MM.1S (cell line): Measurements from ENCODE around the gene LRRC28.

Experiments used
- DNase-seq: peaks from one replicate; pipeline ENCODE4 v3.0.0-alpha.2; 2015
- H2AFZ ChIP-seq: fragments of 300-600 bp; sonication (generic); 2 replicates; pipeline ENCODE4 v1.6.0; 2016; ENCODE audit warnings: antibody characterized with exemption, low read length
- H3F3A ChIP-seq: fragments of 300-600 bp; sonication (generic); 2 replicates; pipeline ENCODE4 v1.6.1; 2016; ENCODE audit warnings: mild to moderate bottlenecking, antibody characterized with exemption, low read length, moderate library complexity, mixed read lengths; ENCODE audit not compliant: insufficient read depth
- H3K27ac ChIP-seq: fragments of 300-600 bp; sonication (generic); 2 replicates; pipeline ENCODE4 v1.5.1; 2016; ENCODE audit warnings: mild to moderate bottlenecking, low read length
- H3K27me3 ChIP-seq: fragments of 300-600 bp; sonication (generic); replicated peaks from 2 replicates; pipeline ENCODE4 v1.6.0; 2016; ENCODE audit warnings: low read length; ENCODE audit not compliant: insufficient read depth
- H3K36me3 ChIP-seq: fragments of 300-600 bp; sonication (generic); replicated peaks from 2 replicates; pipeline ENCODE4 v1.6.1; 2016; ENCODE audit warnings: mild to moderate bottlenecking, low read length, mixed read lengths; ENCODE audit not compliant: insufficient read depth
- H3K4me1 ChIP-seq: fragments of 300-600 bp; sonication (generic); 2 replicates; pipeline ENCODE4 v1.6.1; 2016; ENCODE audit warnings: low read length, mixed read lengths
- H3K4me2 ChIP-seq: fragments of 300-600 bp; sonication (generic); 2 replicates; pipeline ENCODE4 v1.6.0; 2016; ENCODE audit warnings: low read depth, low read length
- H3K4me3 ChIP-seq: fragments of 300-600 bp; sonication (generic); 2 replicates; pipeline ENCODE4 v1.5.1; 2016; ENCODE audit warnings: low read length, mixed read lengths
- H3K79me2 ChIP-seq: fragments of 300-600 bp; sonication (generic); 2 replicates; pipeline ENCODE4 v1.6.1; 2016; ENCODE audit warnings: mixed run types, low read length, mixed read lengths
- H3K9ac ChIP-seq: fragments of 300-600 bp; sonication (generic); 2 replicates; pipeline ENCODE4 v1.6.1; 2016; ENCODE audit warnings: low read length, mixed read lengths
- H3K9me2 ChIP-seq: fragments of 300-600 bp; sonication (generic); replicated peaks from 2 replicates; pipeline ENCODE4 v1.6.1; 2016; ENCODE audit warnings: mild to moderate bottlenecking, low read length, mixed read lengths; ENCODE audit not compliant: insufficient read depth
- H3K9me3 ChIP-seq: fragments of 300-600 bp; sonication (generic); replicated peaks from 2 replicates; pipeline ENCODE4 v1.6.1; 2016; ENCODE audit warnings: mild to moderate bottlenecking, low read length, mixed read lengths; ENCODE audit not compliant: insufficient read depth
- H4K20me1 ChIP-seq: fragments of 300-600 bp; sonication (generic); 2 replicates; pipeline ENCODE4 v1.6.1; 2016; ENCODE audit warnings: mild to moderate bottlenecking, low read length, moderate library complexity, mixed read lengths; ENCODE audit not compliant: insufficient read depth
- EZH2 ChIP-seq: fragments of 300-600 bp; sonication (generic); optimal IDR thresholded peaks from 2 replicates; pipeline ENCODE3; 2017; ENCODE audit warnings: low read depth, mild to moderate bottlenecking, antibody characterized with exemption, low read length, mixed read lengths
- EZH2phosphoT487 ChIP-seq: fragments of 300-600 bp; sonication (generic); IDR thresholded peaks from 2 replicates; pipeline ENCODE4 v1.6.1; 2018; ENCODE audit warnings: antibody characterized with exemption, low read length
- TF ChIP-seq, protein P1 (sequence below): fragments of 300-600 bp; sonication (generic); IDR thresholded peaks from 2 replicates; pipeline ENCODE4 v1.5.1; 2016; ENCODE audit warnings: antibody characterized with exemption, low read length, mixed read lengths

LRRC28 gene

GRCh38 chr15:99252326-99252725, 1.0 kb downstream of the LRRC28 start:
- Histone ChIP-seq H3K27ac (no peak overlapping the region), H3K9ac (peak overlapping the region; percentile 74; the same call in 1 of the 2 replicates), H3K4me1 (peaks cover 13% of the 10 kb centered on the region)

DNA sequence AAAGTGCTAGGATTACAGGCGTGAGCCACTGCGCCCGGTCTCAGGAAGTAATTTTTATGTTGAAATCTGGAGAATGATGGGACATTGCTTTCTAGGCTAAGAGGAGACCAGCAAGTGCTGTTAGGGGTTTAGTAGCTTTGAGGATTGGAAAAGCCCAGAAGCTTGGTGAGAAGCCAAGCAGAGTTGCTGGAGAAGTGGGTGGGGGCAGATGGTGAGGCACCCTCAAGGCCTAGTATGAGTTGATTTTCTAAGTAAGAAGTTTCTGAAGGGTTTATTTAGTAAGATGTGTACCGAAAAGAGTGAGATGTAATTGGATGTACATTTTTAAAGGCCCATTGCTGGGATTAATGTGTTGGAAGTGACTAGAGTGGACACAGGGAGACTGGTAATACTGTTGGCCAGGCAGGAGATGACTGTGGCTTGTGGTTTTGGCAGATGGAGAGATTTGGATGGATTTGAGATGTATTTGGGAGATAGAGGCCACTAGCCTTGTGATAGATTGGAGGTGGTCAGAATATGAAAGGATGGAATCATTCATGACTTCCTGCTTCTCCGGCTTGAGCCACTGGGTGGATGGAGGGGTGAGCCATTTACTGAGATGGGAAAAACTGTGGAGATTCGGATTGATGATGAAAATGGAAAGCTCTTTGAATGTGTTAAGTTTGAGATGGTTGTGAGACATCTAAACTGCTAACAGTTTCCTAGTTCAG, 2.3 kb downstream of the LRRC28 start:
- Histone ChIP-seq H3K27me3 (no peaks in the 10 kb centered on the region), H3K4me2 (no peak overlapping the region), H2AFZ (no peak overlapping the region), H3K36me3 (no peaks in the 10 kb centered on the region), H3K9me3 (no peaks in the 10 kb centered on the region), H4K20me1 (no peaks in the 10 kb centered on the region), H3K9ac (no peak overlapping the region), H3K4me1 (peaks cover 13% of the 10 kb centered on the region), H3K9me2 (no peaks in the 10 kb centered on the region), H3K4me3 (no peak overlapping the region), H3F3A (no peaks in the 10 kb centered on the region), H3K79me2 (no peaks in the 10 kb centered on the region), H3K27ac (no peak overlapping the region)
- DNase-seq: no peak
- TF ChIP-seq EZH2phosphoT487 (no peak), EZH2 (no peak)
- TF ChIP-seq, protein P1, sequence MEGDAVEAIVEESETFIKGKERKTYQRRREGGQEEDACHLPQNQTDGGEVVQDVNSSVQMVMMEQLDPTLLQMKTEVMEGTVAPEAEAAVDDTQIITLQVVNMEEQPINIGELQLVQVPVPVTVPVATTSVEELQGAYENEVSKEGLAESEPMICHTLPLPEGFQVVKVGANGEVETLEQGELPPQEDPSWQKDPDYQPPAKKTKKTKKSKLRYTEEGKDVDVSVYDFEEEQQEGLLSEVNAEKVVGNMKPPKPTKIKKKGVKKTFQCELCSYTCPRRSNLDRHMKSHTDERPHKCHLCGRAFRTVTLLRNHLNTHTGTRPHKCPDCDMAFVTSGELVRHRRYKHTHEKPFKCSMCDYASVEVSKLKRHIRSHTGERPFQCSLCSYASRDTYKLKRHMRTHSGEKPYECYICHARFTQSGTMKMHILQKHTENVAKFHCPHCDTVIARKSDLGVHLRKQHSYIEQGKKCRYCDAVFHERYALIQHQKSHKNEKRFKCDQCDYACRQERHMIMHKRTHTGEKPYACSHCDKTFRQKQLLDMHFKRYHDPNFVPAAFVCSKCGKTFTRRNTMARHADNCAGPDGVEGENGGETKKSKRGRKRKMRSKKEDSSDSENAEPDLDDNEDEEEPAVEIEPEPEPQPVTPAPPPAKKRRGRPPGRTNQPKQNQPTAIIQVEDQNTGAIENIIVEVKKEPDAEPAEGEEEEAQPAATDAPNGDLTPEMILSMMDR: no peak

More at GRCh38 chr15:99252326-99252725, 1.0 kb downstream of the LRRC28 start:
- Histone ChIP-seq H3K79me2 (no peaks in the 10 kb centered on the region), H3K27me3 (no peaks in the 10 kb centered on the region), H4K20me1 (no peaks in the 10 kb centered on the region), H3K36me3 (no peaks in the 10 kb centered on the region), H3K9me3 (no peaks in the 10 kb centered on the region), H3K9me2 (no peaks in the 10 kb centered on the region), H3K4me2 (peak overlapping the region; percentile 80), H2AFZ (peak overlapping the region; percentile 95; the same call in 1 of the 2 replicates), H3K4me3 (peak overlapping the region; percentile 86), H3F3A (no peaks in the 10 kb centered on the region)
- TF ChIP-seq EZH2: no peak
- TF ChIP-seq, protein P1: no peak
- no peak for TF ChIP-seq EZH2phosphoT487
- DNase-seq: no peak

GRCh38 chr15:99257107-99257750, 5.9 kb downstream of the LRRC28 start:
- Histone ChIP-seq H2AFZ (no peak overlapping the region), H3K9ac (no peak overlapping the region), H4K20me1 (no peaks in the 10 kb centered on the region), H3K36me3 (no peaks in the 10 kb centered on the region), H3K27me3 (no peaks in the 10 kb centered on the region), H3K4me2 (no peak overlapping the region), H3K9me2 (no peaks in the 10 kb centered on the region), H3K4me3 (no peak overlapping the region), H3K4me1 (peaks cover 11% of the 10 kb centered on the region), H3K27ac (no peak overlapping the region), H3K79me2 (no peaks in the 10 kb centered on the region), H3F3A (no peaks in the 10 kb centered on the region), H3K9me3 (no peaks in the 10 kb centered on the region)
- no peak for DNase-seq
- TF ChIP-seq EZH2phosphoT487 (no peak), EZH2 (no peak)

DNA sequence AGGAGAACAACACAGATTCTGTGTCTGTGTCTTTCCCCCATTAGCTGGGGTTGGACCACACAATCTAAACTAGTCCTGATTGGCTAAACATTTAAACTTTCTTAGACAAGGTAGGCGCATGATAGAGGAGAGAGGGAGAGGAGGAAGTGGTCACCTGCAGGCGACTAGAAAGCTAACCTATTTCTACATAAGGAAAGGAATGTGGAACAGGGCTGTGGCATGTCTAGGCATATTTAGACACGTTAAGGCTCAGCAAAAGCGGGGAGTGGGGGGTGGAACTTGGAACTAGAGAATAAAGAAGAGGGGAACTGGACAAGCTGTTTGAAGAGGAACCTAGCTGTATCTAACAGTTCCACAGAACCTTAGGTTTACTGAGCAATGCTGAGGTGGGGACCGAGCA, 12.8 kb downstream of the LRRC28 start:
- H3K4me1 ChIP-seq: no peaks in the 10 kb centered on the region
- H3K27ac ChIP-seq: no peak overlapping the region
- H3K4me2 ChIP-seq: no peak overlapping the region
- H2AFZ ChIP-seq: no peak overlapping the region
- TF ChIP-seq EZH2: no peak
- no peaks in the 10 kb centered on the region for H3K9me3 ChIP-seq
- H4K20me1 ChIP-seq: no peaks in the 10 kb centered on the region
- H3K36me3 ChIP-seq: no peaks in the 10 kb centered on the region
- DNase-seq: no peak
- H3K9me2 ChIP-seq: no peaks in the 10 kb centered on the region
- H3K9ac ChIP-seq: no peak overlapping the region
- no peaks in the 10 kb centered on the region for H3K79me2 ChIP-seq
- H3K27me3 ChIP-seq: no peaks in the 10 kb centered on the region
- no peaks in the 10 kb centered on the region for H3F3A ChIP-seq
- H3K4me3 ChIP-seq: no peak overlapping the region
